GM13977 (cell line): Measurements from ENCODE around the gene SLC35F2.

Experiments used
- DNase-seq: peaks from one replicate; pipeline ENCODE4 v3.0.0; 2012; ENCODE audit warnings: low spot score
- in situ Hi-C: fragments of 300-500 bp; cut with MboI; formaldehyde crosslinking; loops from one replicate; pipeline ENCODE4 v1.12.0; 2022; ENCODE audit warnings: low sequenced_read_pairs, low pct_unique_long_range_greater_than_20kb, mixed read lengths, inconsistent platforms; ENCODE audit not compliant: unreplicated experiment
- TF ChIP-seq, protein P1 (sequence below): IDR thresholded peaks from 2 replicates; pipeline ENCODE4 v1.5.1; 2012; ENCODE audit warnings: mild to moderate bottlenecking, control low read depth; ENCODE audit not compliant: insufficient read depth; ENCODE audit errors: extremely low read depth, missing control alignments

The SLC35F2 gene

DNA sequence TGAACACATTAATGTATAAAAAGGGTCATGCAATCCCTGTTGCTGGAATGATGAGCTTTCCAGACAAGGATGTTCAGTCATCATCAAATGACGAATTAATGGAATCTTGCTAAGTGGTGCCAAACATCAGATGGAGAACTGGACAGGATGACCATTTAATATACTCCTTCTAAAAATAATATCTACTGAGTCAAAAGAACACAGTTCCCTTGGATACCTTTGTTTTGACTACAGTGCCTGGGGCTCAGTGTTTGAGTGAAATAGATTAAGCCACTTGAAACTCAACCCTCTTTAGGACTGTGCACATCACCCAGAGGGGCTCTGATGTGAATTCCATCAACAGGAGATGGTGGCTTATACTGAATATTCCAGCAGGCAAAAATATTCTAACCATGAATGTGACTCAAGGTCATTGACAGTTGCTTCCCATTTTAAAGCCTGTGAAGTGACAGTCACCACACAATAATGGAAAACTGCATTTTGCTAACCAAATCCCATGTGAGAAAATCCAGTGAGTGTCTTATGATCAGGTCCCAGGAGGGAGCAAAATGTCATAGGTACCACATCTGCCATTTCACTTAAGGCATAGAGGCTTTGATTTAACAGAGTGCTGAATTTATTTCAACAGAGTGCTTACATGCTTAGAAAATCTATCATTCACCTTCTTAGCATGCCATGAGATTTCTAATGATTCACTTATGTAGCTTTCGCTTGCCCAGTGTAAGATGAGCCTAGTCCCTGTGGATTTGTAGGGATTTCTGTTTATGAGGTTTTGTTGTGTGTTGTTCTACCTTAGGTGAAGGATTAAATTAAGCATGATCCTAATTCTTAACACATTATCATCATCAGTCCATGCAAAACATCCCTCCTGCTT lies 105.4 kb downstream of the SLC35F2 start:
- TF ChIP-seq, protein P1, sequence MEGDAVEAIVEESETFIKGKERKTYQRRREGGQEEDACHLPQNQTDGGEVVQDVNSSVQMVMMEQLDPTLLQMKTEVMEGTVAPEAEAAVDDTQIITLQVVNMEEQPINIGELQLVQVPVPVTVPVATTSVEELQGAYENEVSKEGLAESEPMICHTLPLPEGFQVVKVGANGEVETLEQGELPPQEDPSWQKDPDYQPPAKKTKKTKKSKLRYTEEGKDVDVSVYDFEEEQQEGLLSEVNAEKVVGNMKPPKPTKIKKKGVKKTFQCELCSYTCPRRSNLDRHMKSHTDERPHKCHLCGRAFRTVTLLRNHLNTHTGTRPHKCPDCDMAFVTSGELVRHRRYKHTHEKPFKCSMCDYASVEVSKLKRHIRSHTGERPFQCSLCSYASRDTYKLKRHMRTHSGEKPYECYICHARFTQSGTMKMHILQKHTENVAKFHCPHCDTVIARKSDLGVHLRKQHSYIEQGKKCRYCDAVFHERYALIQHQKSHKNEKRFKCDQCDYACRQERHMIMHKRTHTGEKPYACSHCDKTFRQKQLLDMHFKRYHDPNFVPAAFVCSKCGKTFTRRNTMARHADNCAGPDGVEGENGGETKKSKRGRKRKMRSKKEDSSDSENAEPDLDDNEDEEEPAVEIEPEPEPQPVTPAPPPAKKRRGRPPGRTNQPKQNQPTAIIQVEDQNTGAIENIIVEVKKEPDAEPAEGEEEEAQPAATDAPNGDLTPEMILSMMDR: no peak
- in situ Hi-C loops: no loop called here
- DNase-seq: no peak

- in situ Hi-C loops: no loop called here
- DNase-seq: no peak
- TF ChIP-seq, protein P1: no peak
Observed at GRCh38 chr11:107752508-107752907, 106.1 kb downstream of the SLC35F2 start.

GRCh38 chr11:107751082-107751481 lies 107.5 kb downstream of the SLC35F2 start:
- in situ Hi-C loops: no loop called here
- TF ChIP-seq, protein P1: no peak
- no peak for DNase-seq

- TF ChIP-seq, protein P1: no peak
Observed at GRCh38 chr11:107750313-107750712, 108.3 kb downstream of the SLC35F2 start.

GRCh38 chr11:107747622-107748021 lies 111.0 kb downstream of the SLC35F2 start:
- TF ChIP-seq, protein P1: no peak
- DNase-seq: no peak
- in situ Hi-C loops: no loop called here

More at GRCh38 chr11:107750313-107750712, 108.3 kb downstream of the SLC35F2 start:
- no peak for DNase-seq
- in situ Hi-C loops: no loop called here

- in situ Hi-C loops: no loop called here
- TF ChIP-seq, protein P1: no peak
Observed at GRCh38 chr11:107744736-107745135, 113.9 kb downstream of the SLC35F2 start.

GRCh38 chr11:107743191-107743590 lies 115.4 kb downstream of the SLC35F2 start:
- no peak for DNase-seq
- TF ChIP-seq, protein P1: no peak
- in situ Hi-C loops: no loop called here

More at GRCh38 chr11:107744736-107745135, 113.9 kb downstream of the SLC35F2 start:
- DNase-seq: no peak
